ENCODE results near the gene BCR.
A peak's percentile ranks its signal among the peaks of the same experiment; 100 is the strongest.

The BCR gene

GRCh38 chr22:23234409-23235161, 54.3 kb downstream of the BCR start:
- DNase-seq = no peak
- in situ Hi-C loops (cut with HindIII; ENCODE audit: low pct_ligation_motif_present, low pct_unique_long_range_greater_than_20kb, low sequenced_read_pairs) = no loop called here

- DNase-seq = no peak
- in situ Hi-C loops (cut with HindIII; ENCODE audit: low pct_ligation_motif_present, low pct_unique_long_range_greater_than_20kb, low sequenced_read_pairs) = no loop called here
Measured at GRCh38 chr22:23235425-23235824, 55.1 kb downstream of the BCR start.

- no peak for DNase-seq
- in situ Hi-C loops (cut with HindIII; ENCODE audit: low pct_ligation_motif_present, low pct_unique_long_range_greater_than_20kb, low sequenced_read_pairs) = no loop called here
Measured at GRCh38 chr22:23236026-23236425, 55.7 kb downstream of the BCR start.

GRCh38 chr22:23236440-23237184, 56.3 kb downstream of the BCR start:
- DNase-seq = no peak
- in situ Hi-C loops (cut with HindIII; ENCODE audit: low pct_ligation_motif_present, low pct_unique_long_range_greater_than_20kb, low sequenced_read_pairs) = no loop called here

- in situ Hi-C loops (cut with HindIII; ENCODE audit: low pct_ligation_motif_present, low pct_unique_long_range_greater_than_20kb, low sequenced_read_pairs) = no loop called here
- no peak for DNase-seq
Measured at GRCh38 chr22:23237201-23237798, 57.0 kb downstream of the BCR start.

- DNase-seq = no peak
- in situ Hi-C loops (cut with HindIII; ENCODE audit: low pct_ligation_motif_present, low pct_unique_long_range_greater_than_20kb, low sequenced_read_pairs) = no loop called here
Measured at GRCh38 chr22:23237841-23238240, 57.5 kb downstream of the BCR start.

- in situ Hi-C loops (cut with HindIII; ENCODE audit: low pct_ligation_motif_present, low pct_unique_long_range_greater_than_20kb, low sequenced_read_pairs) = no loop called here
- DNase-seq = no peak
Measured at GRCh38 chr22:23238707-23239106, 58.4 kb downstream of the BCR start.

GRCh38 chr22:23239429-23239828, 59.1 kb downstream of the BCR start:
- in situ Hi-C loops (cut with HindIII; ENCODE audit: low pct_ligation_motif_present, low pct_unique_long_range_greater_than_20kb, low sequenced_read_pairs) = no loop called here

GRCh38 chr22:23240639-23241389, 60.5 kb downstream of the BCR start:
- DNase-seq = peak; percentile 23
- in situ Hi-C loops (cut with HindIII; ENCODE audit: low pct_ligation_motif_present, low pct_unique_long_range_greater_than_20kb, low sequenced_read_pairs) = no loop called here

More at GRCh38 chr22:23239429-23239828, 59.1 kb downstream of the BCR start:
- no peak for DNase-seq

- in situ Hi-C loops (cut with HindIII; ENCODE audit: low pct_ligation_motif_present, low pct_unique_long_range_greater_than_20kb, low sequenced_read_pairs) = no loop called here
- DNase-seq = no peak
Measured at GRCh38 chr22:23241562-23242472, 61.5 kb downstream of the BCR start.

- in situ Hi-C loops (cut with HindIII; ENCODE audit: low pct_ligation_motif_present, low pct_unique_long_range_greater_than_20kb, low sequenced_read_pairs) = no loop called here
- DNase-seq = no peak
Measured at GRCh38 chr22:23242473-23243001, 62.2 kb downstream of the BCR start.

- DNase-seq = no peak
- in situ Hi-C loops (cut with HindIII; ENCODE audit: low pct_ligation_motif_present, low pct_unique_long_range_greater_than_20kb, low sequenced_read_pairs) = no loop called here
Measured at GRCh38 chr22:23243006-23243573, 62.8 kb downstream of the BCR start.

- in situ Hi-C loops (cut with HindIII; ENCODE audit: low pct_ligation_motif_present, low pct_unique_long_range_greater_than_20kb, low sequenced_read_pairs) = no loop called here
- no peak for DNase-seq
Measured at GRCh38 chr22:23243859-23244689, 63.8 kb downstream of the BCR start.

GRCh38 chr22:23244690-23245044, 64.4 kb downstream of the BCR start:
- in situ Hi-C loops (cut with HindIII; ENCODE audit: low pct_ligation_motif_present, low pct_unique_long_range_greater_than_20kb, low sequenced_read_pairs) = no loop called here
- DNase-seq = no peak

GRCh38 chr22:23245045-23245798, 64.9 kb downstream of the BCR start:
- peak; percentile 82 for DNase-seq
- in situ Hi-C loops (cut with HindIII; ENCODE audit: low pct_ligation_motif_present, low pct_unique_long_range_greater_than_20kb, low sequenced_read_pairs) = no loop called here

- in situ Hi-C loops (cut with HindIII; ENCODE audit: low pct_ligation_motif_present, low pct_unique_long_range_greater_than_20kb, low sequenced_read_pairs) = no loop called here
- no peak for DNase-seq
Measured at GRCh38 chr22:23245799-23246136, 65.5 kb downstream of the BCR start.

Measured in ACHN (cell line).